HG02981 (cell line): ENCODE measurements around the gene DALRD3.
A peak's percentile ranks its signal among the peaks of the same experiment; 100 is the strongest.

ENCODE experiments used
- ATAC-seq: cut with Tn5 transposase; IDR thresholded peaks from one replicate; pipeline ENCODE4 v1.9.1; 2021; ENCODE audit warnings: mild to moderate bottlenecking, moderate library complexity; ENCODE audit not compliant: unreplicated experiment

Gene DALRD3

DNA sequence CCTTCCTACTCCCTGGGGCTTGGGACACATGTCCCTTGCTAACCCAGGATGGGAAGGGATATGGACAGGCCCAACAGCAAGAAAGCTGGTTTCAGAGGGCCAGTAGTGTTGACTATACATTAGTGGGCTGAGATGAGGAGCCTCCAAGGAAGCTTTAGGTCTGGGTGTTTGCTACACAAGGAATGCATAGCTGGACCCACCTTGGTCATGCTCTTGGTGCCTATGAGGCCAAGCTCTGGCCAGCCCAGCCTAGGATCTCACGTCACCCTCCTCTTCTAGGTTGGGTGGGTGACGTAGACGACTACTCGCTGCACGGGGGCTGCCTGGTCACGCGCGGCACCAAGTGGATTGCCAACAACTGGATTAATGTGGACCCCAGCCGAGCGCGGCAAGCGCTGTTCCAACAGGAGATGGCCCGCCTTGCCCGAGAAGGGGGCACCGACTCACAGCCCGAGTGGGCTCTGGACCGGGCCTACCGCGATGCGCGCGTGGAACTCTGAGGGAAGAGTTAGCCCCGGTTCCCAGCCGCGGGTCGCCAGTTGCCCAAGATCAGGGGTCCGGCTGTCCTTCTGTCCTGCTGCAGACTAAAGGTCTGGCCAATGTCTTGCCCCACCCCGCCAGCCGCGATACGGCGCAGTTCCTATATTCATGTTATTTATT lies 11.8 kb downstream of the DALRD3 start:
- ATAC-seq, result no peak

DNA sequence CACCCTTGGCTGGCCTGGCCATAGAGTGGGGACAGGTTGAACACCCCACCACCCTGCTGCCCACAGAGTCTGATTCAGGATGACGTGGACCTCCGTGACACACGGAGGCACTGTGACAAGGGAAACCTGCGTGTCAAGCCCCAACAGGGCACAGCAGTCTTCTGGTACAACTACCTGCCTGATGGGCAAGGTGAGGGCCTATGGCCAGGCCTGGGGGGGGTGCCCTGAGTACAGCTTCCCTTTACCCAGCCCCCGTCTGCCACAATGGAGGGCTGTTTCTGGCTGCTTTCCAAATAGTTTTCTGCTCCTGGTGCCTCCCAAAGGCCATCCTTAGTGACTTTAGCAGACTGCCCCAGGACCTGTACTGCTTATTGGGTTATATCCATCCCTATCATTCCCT lies 12.4 kb downstream of the DALRD3 start:
- ATAC-seq, result no peak

DNA sequence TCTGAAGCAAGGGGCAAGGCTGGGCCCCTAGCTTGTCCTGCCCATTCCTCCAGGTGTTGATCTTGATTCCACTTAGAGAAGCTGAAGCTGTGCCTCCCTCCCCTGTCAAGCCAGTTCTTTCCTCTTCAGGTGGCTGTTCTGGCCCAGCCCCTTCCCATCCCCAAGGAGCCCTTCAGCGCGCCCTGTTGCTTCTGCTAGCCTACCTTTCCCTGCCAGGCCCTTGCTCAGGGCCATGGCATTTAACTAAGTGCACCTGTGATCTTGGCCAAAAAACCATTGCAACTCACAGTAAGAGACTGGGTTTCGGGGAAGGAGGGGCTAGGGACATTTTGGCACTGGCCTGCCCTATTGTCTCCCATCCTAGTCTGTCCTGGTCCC lies 13.1 kb downstream of the DALRD3 start:
- ATAC-seq, result no peak

- no peak for ATAC-seq
Measured at GRCh38 chr3:49004352-49005302, 13.8 kb downstream of the DALRD3 start.

GRCh38 chr3:49001155-49001554 lies 17.2 kb downstream of the DALRD3 start:
- ATAC-seq, result no peak

- ATAC-seq, result no peak
Measured at GRCh38 chr3:48999085-48999858, 19.1 kb downstream of the DALRD3 start.

- ATAC-seq, result no peak
Measured at GRCh38 chr3:48997714-48998637, 20.4 kb downstream of the DALRD3 start.

DNA sequence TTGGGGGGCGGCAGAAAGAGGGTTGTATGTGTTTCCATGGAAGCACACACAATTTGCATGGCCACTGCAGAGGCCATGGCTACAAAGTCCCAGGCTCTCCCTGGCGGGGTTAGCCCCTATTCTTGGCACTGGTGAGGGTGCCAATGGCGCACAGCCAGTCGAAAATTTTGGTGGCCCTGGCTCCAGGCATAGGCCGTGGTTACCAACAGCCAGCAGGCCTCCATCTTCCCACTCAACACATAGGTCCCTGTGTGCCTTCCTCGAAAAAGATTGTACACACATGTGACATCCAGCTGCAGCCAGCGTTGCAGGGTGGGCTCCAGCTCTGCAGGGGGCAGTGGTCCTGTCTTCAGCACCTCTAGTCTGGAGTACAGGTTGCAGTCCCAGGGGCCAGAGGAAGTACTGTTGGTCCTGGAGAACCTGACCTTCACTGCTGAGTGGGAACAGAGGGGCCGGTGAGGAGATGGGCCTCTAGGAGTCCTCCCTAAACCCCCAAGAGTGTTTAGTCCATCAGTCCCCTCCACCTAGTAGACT lies 21.2 kb downstream of the DALRD3 start:
- no peak for ATAC-seq

DNA sequence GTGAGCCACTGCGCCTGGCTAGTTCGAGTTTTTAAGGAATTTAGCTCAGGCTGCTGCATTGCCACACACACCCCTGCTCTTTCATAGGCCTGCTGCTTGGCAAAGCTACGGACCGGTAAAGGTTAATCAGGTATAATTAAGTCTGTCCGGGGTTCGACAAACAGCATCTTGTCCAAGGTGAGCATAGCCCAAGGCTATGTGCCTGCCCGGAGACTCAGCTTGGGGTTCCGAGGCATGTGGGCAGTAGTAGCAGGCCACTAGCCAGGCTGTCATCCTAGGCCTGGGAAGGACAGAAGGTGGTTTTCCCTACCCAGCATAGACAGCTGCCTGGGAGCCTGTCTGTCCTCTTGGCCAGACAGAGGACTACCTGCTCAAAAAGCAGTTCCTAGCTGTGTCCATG lies 21.7 kb downstream of the DALRD3 start:
- no peak for ATAC-seq

DNA sequence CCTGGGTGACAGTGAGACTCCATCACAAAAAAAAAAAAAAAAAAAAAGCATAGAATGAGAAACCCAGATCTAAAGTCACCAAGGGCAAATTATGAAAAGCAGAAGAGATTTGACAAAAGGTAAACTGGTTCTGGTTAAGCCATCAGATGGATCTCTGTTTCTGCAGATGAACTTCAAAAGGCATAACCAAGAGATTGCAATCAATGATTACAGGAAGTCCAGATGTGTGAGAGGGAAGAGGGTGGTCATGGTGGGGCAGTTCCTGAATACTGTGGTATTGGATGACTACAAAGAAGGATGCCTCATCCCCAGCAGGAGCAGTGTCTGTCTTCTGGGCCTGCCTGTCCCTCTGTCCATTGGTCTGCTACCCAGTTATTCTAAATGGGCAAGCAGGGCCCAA lies 24.5 kb downstream of the DALRD3 start:
- no peak for ATAC-seq

DNA sequence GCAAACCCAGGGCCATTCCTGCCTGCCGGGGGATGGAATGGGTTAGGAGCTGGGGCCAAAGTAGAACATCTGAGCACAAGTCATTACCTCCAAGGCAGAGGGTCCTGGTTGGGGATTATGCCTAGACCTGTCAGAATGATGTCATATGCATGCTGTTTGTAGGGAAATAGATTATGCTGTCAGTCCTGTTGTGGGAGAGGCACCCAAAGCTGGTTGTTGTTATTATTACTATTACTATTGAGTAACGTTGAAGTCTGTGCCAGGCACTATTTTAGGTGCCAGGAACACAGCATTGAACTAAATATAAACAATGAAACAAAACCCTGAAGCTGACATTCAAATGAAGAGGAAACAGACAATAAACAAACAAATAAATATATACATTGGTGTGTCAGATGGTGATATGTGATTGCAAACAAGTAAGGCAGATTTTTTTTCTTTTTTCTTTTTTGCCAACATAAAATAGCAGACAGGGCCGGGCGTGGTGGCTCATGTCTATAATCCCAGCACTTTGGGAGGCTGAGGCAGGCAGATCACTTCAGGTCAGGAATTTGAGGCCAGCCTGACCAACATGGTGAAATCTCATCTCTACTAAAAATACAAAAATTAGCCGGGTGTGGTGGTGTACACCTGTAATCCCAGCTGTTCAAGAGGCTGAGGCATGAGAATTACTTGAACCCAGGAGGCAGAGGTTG lies 26.4 kb downstream of the DALRD3 start:
- no peak for ATAC-seq

- ATAC-seq, result no peak
Measured at GRCh38 chr3:48990636-48991469, 27.5 kb downstream of the DALRD3 start.

GRCh38 chr3:48989796-48990635 lies 28.4 kb downstream of the DALRD3 start, which contains the start of gene P4HTM:
Gene P4HTM, plus strand, starts transcription at chr3:48990241. Its CDS starts 16 bp downstream, at chr3:48990257.
- ATAC-seq, result peak; percentile 52

DNA sequence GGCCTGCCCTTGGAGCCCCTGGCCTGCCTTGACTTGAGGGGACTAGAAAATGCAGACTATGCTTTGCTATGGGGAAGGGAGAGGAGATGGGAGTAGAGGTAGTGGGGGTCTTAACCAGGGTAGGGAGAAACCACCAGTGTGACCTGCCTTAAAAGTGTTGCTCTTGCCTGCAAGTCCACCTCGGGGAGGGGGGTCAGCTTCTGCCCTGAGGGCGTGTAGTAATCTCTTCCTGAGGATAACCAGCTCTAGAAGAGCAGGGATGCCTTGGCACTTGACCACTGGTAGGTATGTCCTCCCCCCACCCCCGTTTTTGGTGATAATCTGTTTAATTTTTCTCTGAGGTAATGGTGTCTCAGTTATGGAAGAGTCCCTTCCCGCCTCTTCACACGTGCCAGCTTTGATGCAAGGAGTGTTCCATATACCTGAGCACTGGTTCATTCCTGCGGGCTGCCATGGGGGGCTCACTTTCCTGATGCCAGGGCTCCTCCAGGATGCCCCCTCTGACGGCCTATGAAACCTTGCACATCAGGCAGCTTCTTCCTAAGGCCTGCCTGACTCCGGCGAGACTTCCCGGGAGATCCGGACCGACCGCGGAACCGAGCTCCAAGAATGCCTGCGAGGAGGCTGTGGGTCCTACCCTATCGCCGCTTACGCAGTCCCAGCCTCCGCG lies 29.1 kb downstream of the DALRD3 start:
- ATAC-seq, result no peak

- ATAC-seq, result no peak
Measured at GRCh38 chr3:48985831-48986376, 32.5 kb downstream of the DALRD3 start.

DNA sequence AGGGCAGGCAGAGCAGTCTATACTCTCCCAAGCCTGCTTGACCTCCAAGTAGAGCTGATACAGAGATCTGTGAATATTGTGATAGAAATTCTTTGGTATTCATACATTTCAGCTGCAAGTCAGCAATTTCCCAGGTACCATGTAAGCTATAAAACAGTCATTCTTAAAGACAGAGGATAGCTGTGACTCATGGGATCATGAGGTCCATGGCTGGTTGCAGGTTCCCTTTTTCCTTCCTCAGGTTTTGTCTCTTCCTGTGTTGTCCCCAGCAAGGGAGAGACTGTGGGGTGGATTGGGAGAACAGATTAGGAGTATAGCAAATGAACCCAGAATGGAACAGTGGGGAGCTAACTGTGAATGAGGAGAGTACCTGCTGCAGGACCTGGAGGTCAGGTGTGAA lies 33.7 kb downstream of the DALRD3 start:
- ATAC-seq, result no peak

GRCh38 chr3:48983096-48983495 lies 35.3 kb downstream of the DALRD3 start:
- ATAC-seq, result no peak
